ENCODE measurements around the gene CHD5. TPM values are rescaled to one million over a fixed set of nuclear protein-coding genes. Genes with fewer than 3 reads are reported as not detected.

Gene CHD5
- total RNA-seq, 4 donors from 2014 or later = 0.04 to 0.36 (median 0.13) TPM; not detected in 1

- Histone ChIP-seq H3K27ac (no peak overlapping the region), H3K4me1 (peaks cover 3% of the 10 kb centered on the region), H3K4me3 (no peak overlapping the region), H3K36me3 (no peaks in the 10 kb centered on the region), H3K9me3 (no peaks in the 10 kb centered on the region), H3K27me3 (peaks cover 65% of the 10 kb centered on the region)
- TF ChIP-seq POLR2A (IDR thresholded peaks at IDR 0.05) (no peak), EP300 (IDR thresholded peaks at IDR 0.05) (no peak), POLR2AphosphoS5 (IDR thresholded peaks at IDR 0.05) (no peak), CTCF (IDR thresholded peaks at IDR 0.05) (no peak)
- DNase-seq (ENCODE audit: low spot score in 2 of 2) = no peak
- WGBS = 48% methylated on average over 6 of the region's 10 CpGs
Measured at GRCh38 chr1:6171548-6172124, 8.5 kb downstream of the CHD5 start.

- no peak for DNase-seq (ENCODE audit: low spot score in 2 of 2)
- 39% methylated on average over 10 of the region's 19 CpGs for WGBS
- Histone ChIP-seq H3K27ac (no peak overlapping the region), H3K9me3 (no peaks in the 10 kb centered on the region), H3K27me3 (peaks cover 61% of the 10 kb centered on the region), H3K4me1 (peaks cover 3% of the 10 kb centered on the region), H3K36me3 (no peaks in the 10 kb centered on the region), H3K4me3 (no peak overlapping the region)
- TF ChIP-seq CTCF (IDR thresholded peaks at IDR 0.05) = no peak
Measured at GRCh38 chr1:6170742-6171201, 9.3 kb downstream of the CHD5 start.

- 72% methylated on average over 7 of the region's 16 CpGs for WGBS
- H3K27me3 ChIP-seq = peaks cover 65% of the 10 kb centered on the region
Measured at GRCh38 chr1:6170116-6170741, 9.9 kb downstream of the CHD5 start.

GRCh38 chr1:6168947-6169586 lies 11.1 kb downstream of the CHD5 start:
- Histone ChIP-seq H3K9me3 (no peaks in the 10 kb centered on the region), H3K27me3 (peaks cover 63% of the 10 kb centered on the region), H3K4me3 (no peak overlapping the region), H3K27ac (no peak overlapping the region), H3K36me3 (no peaks in the 10 kb centered on the region), H3K4me1 (peaks cover 3% of the 10 kb centered on the region)
- no peak for TF ChIP-seq EP300 (IDR thresholded peaks at IDR 0.05)
- no peak for TF ChIP-seq CTCF (IDR thresholded peaks at IDR 0.05)
- no peak for TF ChIP-seq POLR2AphosphoS5 (IDR thresholded peaks at IDR 0.05)
- TF ChIP-seq POLR2A (IDR thresholded peaks at IDR 0.05) = no peak
- DNase-seq (ENCODE audit: low spot score in 2 of 2) = no peak
- WGBS = 70% methylated on average over 11 of the region's 18 CpGs

More at GRCh38 chr1:6170116-6170741, 9.9 kb downstream of the CHD5 start:
- DNase-seq (ENCODE audit: low spot score in 2 of 2) = no peak
- no peak overlapping the region for H3K4me3 ChIP-seq
- H3K4me1 ChIP-seq = peaks cover 3% of the 10 kb centered on the region
- H3K36me3 ChIP-seq = no peaks in the 10 kb centered on the region
- no peak overlapping the region for H3K27ac ChIP-seq
- no peak for TF ChIP-seq POLR2AphosphoS5 (IDR thresholded peaks at IDR 0.05)
- TF ChIP-seq EP300 (IDR thresholded peaks at IDR 0.05) = no peak
- TF ChIP-seq CTCF (IDR thresholded peaks at IDR 0.05) = no peak
- TF ChIP-seq POLR2A (IDR thresholded peaks at IDR 0.05) = no peak
- H3K9me3 ChIP-seq = no peaks in the 10 kb centered on the region
